GM13977 (cell line): ENCODE results near the gene GIT2.

Experiments
- DNase-seq: peaks from one replicate; pipeline ENCODE4 v3.0.0; 2012; ENCODE audit warnings: low spot score
- in situ Hi-C: fragments of 300-500 bp; cut with MboI; formaldehyde crosslinking; loops from one replicate; pipeline ENCODE4 v1.12.0; 2022; ENCODE audit warnings: low sequenced_read_pairs, low pct_unique_long_range_greater_than_20kb, mixed read lengths, inconsistent platforms; ENCODE audit not compliant: unreplicated experiment
- TF ChIP-seq, protein P1 (sequence below): IDR thresholded peaks from 2 replicates; pipeline ENCODE4 v1.5.1; 2012; ENCODE audit warnings: mild to moderate bottlenecking, control low read depth; ENCODE audit not compliant: insufficient read depth; ENCODE audit errors: extremely low read depth, missing control alignments

GIT2 gene

DNA sequence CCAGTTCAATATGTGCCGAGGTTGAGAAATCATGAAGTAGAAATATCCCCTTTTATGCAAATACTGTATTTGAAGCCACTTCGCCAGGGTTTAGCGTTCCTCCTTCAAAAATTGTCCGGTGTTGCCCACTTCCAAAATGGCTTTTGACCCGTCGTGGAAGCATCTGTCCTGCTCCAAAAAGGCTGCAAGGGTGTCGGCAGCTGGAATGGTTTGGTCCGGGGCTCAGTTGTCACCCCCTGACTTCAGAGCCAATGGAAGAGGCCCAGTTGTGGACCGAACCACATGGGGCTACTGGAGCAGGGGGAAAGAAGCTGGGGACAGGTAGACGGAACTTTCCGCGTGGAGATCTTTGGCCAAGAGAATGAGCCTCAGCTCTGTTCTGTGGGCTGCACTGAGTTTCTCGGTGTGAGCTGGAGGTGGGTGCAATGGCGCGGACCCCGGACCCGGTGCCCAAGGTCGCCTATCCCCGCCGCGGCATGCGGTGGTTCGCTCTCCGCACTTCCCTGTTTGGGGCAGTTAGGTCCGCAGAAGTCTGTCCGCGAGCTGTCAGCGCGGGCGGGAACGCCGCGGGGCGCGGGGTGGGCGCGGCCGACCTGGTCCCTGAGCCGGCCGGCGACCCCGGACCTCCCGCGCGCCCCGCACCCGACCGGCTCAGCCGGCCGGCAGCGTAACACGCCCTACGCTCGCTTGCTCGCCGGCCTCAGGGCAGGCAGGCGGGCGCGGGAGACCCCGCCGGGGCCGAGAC lies 2.9 kb upstream of the GIT2 start, which contains the start of gene ANKRD13A:
ANKRD13A (plus strand) TSS at position 527 of the 745 bp plus-strand sequence. CDS start 259 bp downstream, outside the sequence.
- peak; percentile 89 for DNase-seq
- in situ Hi-C loops: no loop called here
- TF ChIP-seq, protein P1, sequence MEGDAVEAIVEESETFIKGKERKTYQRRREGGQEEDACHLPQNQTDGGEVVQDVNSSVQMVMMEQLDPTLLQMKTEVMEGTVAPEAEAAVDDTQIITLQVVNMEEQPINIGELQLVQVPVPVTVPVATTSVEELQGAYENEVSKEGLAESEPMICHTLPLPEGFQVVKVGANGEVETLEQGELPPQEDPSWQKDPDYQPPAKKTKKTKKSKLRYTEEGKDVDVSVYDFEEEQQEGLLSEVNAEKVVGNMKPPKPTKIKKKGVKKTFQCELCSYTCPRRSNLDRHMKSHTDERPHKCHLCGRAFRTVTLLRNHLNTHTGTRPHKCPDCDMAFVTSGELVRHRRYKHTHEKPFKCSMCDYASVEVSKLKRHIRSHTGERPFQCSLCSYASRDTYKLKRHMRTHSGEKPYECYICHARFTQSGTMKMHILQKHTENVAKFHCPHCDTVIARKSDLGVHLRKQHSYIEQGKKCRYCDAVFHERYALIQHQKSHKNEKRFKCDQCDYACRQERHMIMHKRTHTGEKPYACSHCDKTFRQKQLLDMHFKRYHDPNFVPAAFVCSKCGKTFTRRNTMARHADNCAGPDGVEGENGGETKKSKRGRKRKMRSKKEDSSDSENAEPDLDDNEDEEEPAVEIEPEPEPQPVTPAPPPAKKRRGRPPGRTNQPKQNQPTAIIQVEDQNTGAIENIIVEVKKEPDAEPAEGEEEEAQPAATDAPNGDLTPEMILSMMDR: no peak

GRCh38 chr12:109998241-109998903 lies 2.2 kb upstream of the GIT2 start:
- DNase-seq: no peak
- TF ChIP-seq, protein P1: no peak
- in situ Hi-C loops: no loop called here

DNA sequence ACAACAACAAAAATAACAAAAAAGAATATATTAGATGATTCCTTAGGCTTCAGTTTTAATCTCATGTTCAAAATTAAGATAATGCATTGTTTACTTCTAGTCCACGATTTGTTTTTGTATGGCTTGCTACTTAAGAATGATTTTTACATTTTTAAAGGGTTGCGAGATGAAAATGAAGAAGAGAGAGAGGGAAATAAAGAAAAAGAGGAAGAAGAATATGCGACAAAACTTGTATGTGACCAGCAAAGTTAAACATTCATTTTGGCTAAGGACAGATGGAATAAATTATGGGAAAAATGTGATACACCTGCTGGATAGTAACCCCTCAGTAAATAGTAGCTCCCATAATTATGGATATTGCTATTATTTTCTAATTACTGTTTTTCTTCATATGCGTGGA lies 1.2 kb upstream of the GIT2 start:
- no peak for DNase-seq
- TF ChIP-seq, protein P1: no peak
- in situ Hi-C loops: no loop called here

GRCh38 chr12:109996483-109996853 lies 300 bp upstream of the GIT2 start:
- TF ChIP-seq, protein P1: no peak
- DNase-seq: no peak
- in situ Hi-C loops: no loop called here

- DNase-seq: no peak
- in situ Hi-C loops: no loop called here
- TF ChIP-seq, protein P1: no peak
Measured at GRCh38 chr12:109995361-109995685, 845 bp downstream of the GIT2 start.

DNA sequence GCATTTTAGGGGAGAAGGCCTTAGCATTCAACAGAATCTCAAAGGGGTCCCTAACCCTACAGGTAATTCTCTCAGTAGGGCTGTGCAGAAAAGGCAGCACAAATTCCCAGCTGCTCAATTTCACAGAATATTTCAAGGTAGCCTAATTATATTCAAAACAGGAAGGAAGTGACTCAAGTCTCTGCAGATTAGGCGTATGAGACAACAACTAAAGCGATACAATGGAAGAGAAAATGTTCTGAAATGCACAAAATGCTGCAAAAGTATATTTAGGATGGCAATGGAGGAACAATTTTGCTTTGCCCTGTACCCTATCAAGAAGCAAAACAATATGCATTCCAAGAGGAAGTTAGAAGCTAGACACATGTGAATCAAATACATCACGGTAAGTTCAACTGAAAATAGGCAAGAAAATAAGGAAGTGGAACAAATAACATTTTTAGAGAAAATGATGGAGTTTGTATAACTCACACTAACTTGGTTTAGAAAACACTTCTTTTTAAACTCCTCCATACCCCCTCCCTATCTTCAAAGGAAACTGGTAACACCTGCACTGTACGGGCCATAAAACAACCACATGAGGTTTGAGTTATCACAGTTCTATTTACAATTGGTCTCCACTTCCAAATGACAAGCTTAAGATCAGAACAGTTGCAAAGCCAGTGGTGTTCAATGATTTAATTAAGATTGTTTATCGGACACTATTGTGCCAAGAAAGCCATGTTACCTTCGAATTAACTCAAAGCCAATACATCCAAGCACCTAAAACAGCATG lies 1.6 kb downstream of the GIT2 start:
- TF ChIP-seq, protein P1: no peak
- in situ Hi-C loops: no loop called here
- DNase-seq: no peak
